ENCODE measurements around the gene DZIP3. TPM values are rescaled to one million over a fixed set of nuclear protein-coding genes. Genes with fewer than 3 reads are reported as not detected.

Gene DZIP3
- total and polyA plus RNA-seq, 2 of the 13 experiments (the other 11 are each of a cell fraction or from before 2014, with no cell fraction given), result 11.3 to 17.3 TPM

DNA sequence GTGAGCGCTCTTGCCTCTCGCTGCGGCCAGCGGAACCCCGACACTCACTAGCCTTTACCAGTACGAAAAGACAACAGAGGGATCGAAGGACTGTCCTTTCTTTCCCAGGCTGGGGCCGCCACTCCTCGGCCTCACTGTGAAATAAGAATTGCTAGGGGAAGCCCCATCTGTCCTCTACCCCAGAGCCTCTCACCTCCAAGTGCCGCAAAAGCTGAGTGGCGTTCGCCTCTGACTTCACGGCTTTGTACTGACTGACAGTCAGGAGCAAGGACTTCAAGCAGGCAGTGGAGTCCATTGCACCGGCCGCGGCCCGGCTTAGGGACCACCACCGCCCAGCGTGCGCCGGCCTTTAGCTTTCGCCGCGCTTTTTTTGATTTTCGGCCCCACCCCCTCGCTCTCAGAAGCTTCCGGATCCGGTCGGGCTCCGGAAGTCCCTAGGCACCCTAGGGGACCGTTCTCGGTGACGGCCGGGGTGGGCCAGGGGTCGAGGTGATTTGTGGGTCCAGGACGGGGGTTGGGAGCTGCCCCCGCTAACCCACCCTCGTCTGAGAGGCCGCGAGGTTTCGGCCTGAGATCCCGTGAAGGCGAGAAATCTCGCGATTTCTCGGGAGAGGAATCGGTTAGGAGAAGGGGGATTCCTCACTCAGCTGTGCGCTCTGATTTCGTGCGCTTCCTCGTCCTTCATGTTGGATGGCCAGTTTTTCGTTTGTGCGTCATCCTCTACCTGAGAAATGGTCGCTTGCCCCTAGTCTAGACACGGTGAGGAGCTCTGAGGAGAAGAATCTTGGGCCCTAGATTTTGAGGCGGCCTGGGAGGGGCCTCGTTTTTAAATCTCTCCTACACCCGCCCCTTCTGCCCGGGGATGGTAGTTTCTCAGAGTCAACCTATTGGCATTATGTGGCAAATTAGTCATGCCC, at the start of gene DZIP3, which contains the start of gene CIP2A (continued):
- TF ChIP-seq NAIF1 (CRISPR knock-in tag; IDR thresholded peaks at IDR 0.05; ENCODE audit: borderline replicate concordance) (0 out of 2 replicates have a peak, but pooled peaks have one; percentile 58), HNRNPK (IDR thresholded peaks at IDR 0.05; ENCODE audit: low read depth, low read length, poor library complexity, severe bottlenecking) (no peak), ZNF878 (CRISPR knock-in tag; IDR thresholded peaks at IDR 0.05) (peak; percentile 80; the same call in 1 of the 2 replicates), DPF2 (CRISPR knock-in tag; IDR thresholded peaks at IDR 0.05; ENCODE audit: borderline replicate concordance, low read depth) (no peak), SMAD1 (CRISPR knock-in tag; IDR thresholded peaks at IDR 0.05; ENCODE audit: borderline replicate concordance, low read depth) (no peak; the same call in 1 of the 2 replicates), ZBTB33 (CRISPR knock-in tag; IDR thresholded peaks at IDR 0.05) (no peak), PHF20 (CRISPR knock-in tag; IDR thresholded peaks at IDR 0.05) (peak; percentile 85), ZNF430 (CRISPR knock-in tag; IDR thresholded peaks at IDR 0.05) (peak; percentile 72; the same call in 1 of the 2 replicates), ZBTB14 (CRISPR knock-in tag; IDR thresholded peaks at IDR 0.05) (no peak), NKX3-1 (CRISPR knock-in tag; IDR thresholded peaks at IDR 0.05) (0 out of 2 replicates have a peak, but pooled peaks have one; percentile 53), RBFOX2 (IDR thresholded peaks at IDR 0.05; ENCODE audit: low read depth, low read length) (peak; percentile 80), SIN3A (IDR thresholded peaks at IDR 0.05; ENCODE audit: borderline replicate concordance, low read depth, low read length) (peak; percentile 99)
- TF ChIP-seq, protein P1, sequence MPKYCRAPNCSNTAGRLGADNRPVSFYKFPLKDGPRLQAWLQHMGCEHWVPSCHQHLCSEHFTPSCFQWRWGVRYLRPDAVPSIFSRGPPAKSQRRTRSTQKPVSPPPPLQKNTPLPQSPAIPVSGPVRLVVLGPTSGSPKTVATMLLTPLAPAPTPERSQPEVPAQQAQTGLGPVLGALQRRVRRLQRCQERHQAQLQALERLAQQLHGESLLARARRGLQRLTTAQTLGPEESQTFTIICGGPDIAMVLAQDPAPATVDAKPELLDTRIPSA (CRISPR knock-in tag; IDR thresholded peaks at IDR 0.05; ENCODE audit: borderline replicate concordance), result no peak; the same call in 1 of the 2 replicates
- TF ChIP-seq, protein P2, sequence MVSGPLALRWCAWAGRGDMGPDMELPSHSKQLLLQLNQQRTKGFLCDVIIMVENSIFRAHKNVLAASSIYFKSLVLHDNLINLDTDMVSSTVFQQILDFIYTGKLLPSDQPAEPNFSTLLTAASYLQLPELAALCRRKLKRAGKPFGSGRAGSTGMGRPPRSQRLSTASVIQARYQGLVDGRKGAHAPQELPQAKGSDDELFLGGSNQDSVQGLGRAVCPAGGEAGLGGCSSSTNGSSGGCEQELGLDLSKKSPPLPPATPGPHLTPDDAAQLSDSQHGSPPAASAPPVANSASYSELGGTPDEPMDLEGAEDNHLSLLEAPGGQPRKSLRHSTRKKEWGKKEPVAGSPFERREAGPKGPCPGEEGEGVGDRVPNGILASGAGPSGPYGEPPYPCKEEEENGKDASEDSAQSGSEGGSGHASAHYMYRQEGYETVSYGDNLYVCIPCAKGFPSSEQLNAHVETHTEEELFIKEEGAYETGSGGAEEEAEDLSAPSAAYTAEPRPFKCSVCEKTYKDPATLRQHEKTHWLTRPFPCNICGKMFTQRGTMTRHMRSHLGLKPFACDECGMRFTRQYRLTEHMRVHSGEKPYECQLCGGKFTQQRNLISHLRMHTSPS (CRISPR knock-in tag; IDR thresholded peaks at IDR 0.05; ENCODE audit: low read depth), result no peak
- TF ChIP-seq, protein P3, sequence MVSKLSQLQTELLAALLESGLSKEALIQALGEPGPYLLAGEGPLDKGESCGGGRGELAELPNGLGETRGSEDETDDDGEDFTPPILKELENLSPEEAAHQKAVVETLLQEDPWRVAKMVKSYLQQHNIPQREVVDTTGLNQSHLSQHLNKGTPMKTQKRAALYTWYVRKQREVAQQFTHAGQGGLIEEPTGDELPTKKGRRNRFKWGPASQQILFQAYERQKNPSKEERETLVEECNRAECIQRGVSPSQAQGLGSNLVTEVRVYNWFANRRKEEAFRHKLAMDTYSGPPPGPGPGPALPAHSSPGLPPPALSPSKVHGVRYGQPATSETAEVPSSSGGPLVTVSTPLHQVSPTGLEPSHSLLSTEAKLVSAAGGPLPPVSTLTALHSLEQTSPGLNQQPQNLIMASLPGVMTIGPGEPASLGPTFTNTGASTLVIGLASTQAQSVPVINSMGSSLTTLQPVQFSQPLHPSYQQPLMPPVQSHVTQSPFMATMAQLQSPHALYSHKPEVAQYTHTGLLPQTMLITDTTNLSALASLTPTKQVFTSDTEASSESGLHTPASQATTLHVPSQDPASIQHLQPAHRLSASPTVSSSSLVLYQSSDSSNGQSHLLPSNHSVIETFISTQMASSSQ (IDR thresholded peaks at IDR 0.05; ENCODE audit: low read depth), result 0 out of 2 replicates have a peak, but pooled peaks have one; percentile 30
- TF ChIP-seq, protein P3 (CRISPR knock-in tag; IDR thresholded peaks at IDR 0.05; ENCODE audit: borderline replicate concordance), result peak; percentile 40; the same call in 1 of the 2 replicates
